HepG2 (cell line): Measurements from ENCODE around the gene PTS. TPM values are rescaled to one million over a fixed set of nuclear protein-coding genes. Genes with fewer than 3 reads are reported as not detected.

Source experiments
- ATAC-seq: fragments of 200-7000 bp; cut with Tn5 transposase; 3 replicates; pipeline ENCODE4 v1.9.1; 2020; ENCODE audit warnings: mild to moderate bottlenecking, moderate library complexity
- BruUV-seq: library from RNA; stranded (reverse); fragments of 400-500 nt; replicated peaks from 2 replicates; lab custom pipeline; 2021; lab: Mats Ljungman, UMichigan
- CTCF ChIA-PET: fragments of 300-600 bp; formaldehyde crosslinking; extraction: SDS; loops from one replicate; lab custom pipeline; 2021; ENCODE audit warnings: low total read pairs, inconsistent platforms, low intra/inter-chr PET ratio; lab: Yijun Ruan, JAX
- POLR2A ChIA-PET: fragments of 350-600 bp; sonication (Branson Sonifier 250); formaldehyde crosslinking; loops from one replicate; lab custom pipeline; 2020; ENCODE audit warnings: antibody characterized with exemption, inconsistent platforms; lab: Yijun Ruan, JAX
- DNase-seq: peaks from one replicate; pipeline ENCODE4 v3.0.0-alpha.2; 2015; ENCODE audit warnings: low spot score
- FAIRE-seq: peaks from 3 replicates; lab custom pipeline; 2011; peaks lifted over from hg19 to GRCh38; lab: Jason Lieb, UNC
- H2AFZ ChIP-seq: one replicate; pipeline ENCODE4 v1.6.1; 2011; ENCODE audit warnings: low read length, inconsistent platforms
- H3K27ac ChIP-seq: fragments of 300-600 bp; 3 replicates; pipeline ENCODE4 v1.8.0; 2011; ENCODE audit warnings: mixed run types, mild to moderate bottlenecking, mixed read lengths, low read length, inconsistent platforms; ENCODE audit not compliant: insufficient read depth; ENCODE audit errors: extremely low read length
- H3K27me3 ChIP-seq, 2 experiments: fragments of 200-600 bp in 1 of 2; 2 replicates in 1 of 2; 3 replicates in 1 of 2; pipeline versions ENCODE4 v1.6.0 to v1.8.0; 2011; ENCODE audit warnings: low read length in 2 of 2, mild to moderate bottlenecking in 2 of 2, moderate library complexity in 2 of 2, inconsistent platforms in 1 of 2; ENCODE audit not compliant: insufficient read depth in 2 of 2, control insufficient read depth in 1 of 2
- H3K36me3 ChIP-seq, 2 experiments: fragments of 200-600 bp in 1 of 2; replicated peaks in 1 of 2; 2 replicates in 1 of 2; 3 replicates in 1 of 2; pipeline versions ENCODE4 v1.5.1 to v1.8.0; 2011; ENCODE audit warnings: low read length in 2 of 2, inconsistent platforms in 1 of 2; ENCODE audit not compliant: insufficient read depth in 2 of 2, control insufficient read depth in 1 of 2
- H3K4me1 ChIP-seq: 2 replicates; pipeline ENCODE4 v1.5.1; 2012; ENCODE audit warnings: low read length, inconsistent platforms; ENCODE audit not compliant: insufficient read depth
- H3K4me2 ChIP-seq: 2 replicates; pipeline ENCODE4 v1.6.0; 2011; ENCODE audit warnings: low read depth, low read length, inconsistent platforms
- H3K4me3 ChIP-seq, 3 experiments: fragments of 200-600 bp in 1 of 3; sonication (generic), shearing (Covaris generic) in 1 of 3; replicated peaks in 1 of 3; 2 replicates each; pipeline ENCODE4 v1.5.1; 2011 to 2016; ENCODE audit warnings: low read length in 3 of 3, inconsistent platforms in 2 of 3, low read depth in 2 of 3, mild to moderate bottlenecking in 2 of 3, control low read depth in 1 of 3, mixed read lengths in 1 of 3; ENCODE audit not compliant: insufficient read depth in 1 of 3
- H3K79me2 ChIP-seq: one replicate; pipeline ENCODE4 v1.6.1; 2011; ENCODE audit warnings: low read length, inconsistent platforms; ENCODE audit not compliant: insufficient read depth
- H3K9ac ChIP-seq: 2 replicates; pipeline ENCODE4 v1.6.0; 2011; ENCODE audit warnings: mild to moderate bottlenecking, low read depth, low read length, inconsistent platforms; ENCODE audit not compliant: insufficient read depth
- H3K9me3 ChIP-seq: 2 replicates; pipeline ENCODE4 v1.5.1; 2012; ENCODE audit warnings: mild to moderate bottlenecking, low read length
- H4K20me1 ChIP-seq: 2 replicates; pipeline ENCODE4 v1.6.0; 2011; ENCODE audit warnings: inconsistent platforms, mild to moderate bottlenecking, low read length, moderate library complexity; ENCODE audit not compliant: insufficient read depth
- ARNT ChIP-seq: fragments of 450-650 bp; IDR thresholded peaks from 2 replicates; pipeline ENCODE4 v1.6.1; 2017
- CHD2 ChIP-seq: IDR thresholded peaks from 2 replicates; pipeline ENCODE4 v1.6.1; 2011; ENCODE audit warnings: low read depth, low read length, improper control_type of control experiment
- KMT2A ChIP-seq: sonication (generic); formaldehyde crosslinking; IDR thresholded peaks from 2 replicates; pipeline ENCODE4 v1.4.0; 2020; ENCODE audit warnings: missing genetic modification reagents
- RFXANK ChIP-seq: IDR thresholded peaks from 2 replicates; pipeline ENCODE4 v1.6.1; 2016
- TRIM24 ChIP-seq: sonication (generic); formaldehyde crosslinking; IDR thresholded peaks from 2 replicates; pipeline ENCODE4 v1.8.0; 2022; ENCODE audit warnings: mild to moderate bottlenecking, missing genetic modification reagents
- ZNF549 ChIP-seq: sonication (generic); formaldehyde crosslinking; IDR thresholded peaks from 2 replicates; pipeline ENCODE4 v1.5.0; 2020; ENCODE audit warnings: missing genetic modification reagents
- ZNF781 ChIP-seq: sonication (generic); formaldehyde crosslinking; IDR thresholded peaks from 2 replicates; pipeline ENCODE4 v1.5.1; 2020; ENCODE audit warnings: borderline replicate concordance, mild to moderate bottlenecking, missing genetic modification reagents; ENCODE audit errors: not compliant biosample characterization
- ZNF782 ChIP-seq: sonication (generic); formaldehyde crosslinking; IDR thresholded peaks from 2 replicates; pipeline ENCODE4 v1.4.0; 2020; ENCODE audit warnings: missing genetic modification reagents, mild to moderate bottlenecking, borderline replicate concordance
- ZNF788 ChIP-seq: sonication (generic); formaldehyde crosslinking; IDR thresholded peaks from 2 replicates; pipeline ENCODE4 v1.5.0; 2020; ENCODE audit warnings: mild to moderate bottlenecking, missing genetic modification reagents, borderline replicate concordance
- in situ Hi-C: cut with HindIII; loops from 2 replicates; pipeline ENCODE4 v1.10.0; 2017; ENCODE audit warnings: low pct_unique_long_range_greater_than_20kb; ENCODE audit not compliant: extremely low pct_ligation_motif_present
- intact Hi-C: fragments of 100-400 bp; cut with micrococcal nuclease; formaldehyde crosslinking; loops from one replicate; pipeline ENCODE4 v1.10.0; 2022; ENCODE audit not compliant: unreplicated experiment
- polyA plus RNA-seq, 8 experiments: library from polyadenylated mRNA; depleted of rRNA in 3 of 8; stranded (reverse) in 7 of 8; unstranded in 1 of 8; fragments of >200 nt; fragmentation: Illumina TruSeq in 4 of 8; extraction: Trizol in 4 of 8; gene quantifications; 2 replicates each; pipeline versions ENCODE4 v1.2.1 to v1.2.3, GENCODE V29; 2011 to 2016; ENCODE audit warnings: low read depth in 4 of 8, missing spikeins in 1 of 8, mixed read lengths in 1 of 8; ENCODE audit not compliant: insufficient read depth in 1 of 8
- total RNA-seq, 5 experiments: library from RNA; depleted of rRNA; stranded (reverse); fragments of >200 nt; fragmentation: Illumina TruSeq; extraction: Trizol; gene quantifications; 2 replicates each; pipeline ENCODE4 v1.2.3, GENCODE V29; 2016; ENCODE audit warnings: low read depth in 1 of 5
- TF ChIP-seq, protein P1 (sequence below): sonication (generic); formaldehyde crosslinking; IDR thresholded peaks from 2 replicates; pipeline ENCODE4 v1.5.0; 2020; ENCODE audit warnings: mild to moderate bottlenecking, missing genetic modification reagents, borderline replicate concordance
- TF ChIP-seq, protein P2 (sequence below): IDR thresholded peaks from 2 replicates; pipeline ENCODE4 v1.4.0; 2020; ENCODE audit warnings: mild to moderate bottlenecking, missing genetic modification reagents

PTS gene
- total and polyA plus RNA-seq, 2 of the 13 experiments (the other 11 are each of a cell fraction or from before 2014, with no cell fraction given), result 33.6 to 49.3 TPM

- ChIA-PET POLR2A (no interaction called here), CTCF (no interaction called here)
- H3K36me3 ChIP-seq, result no peaks in the 10 kb centered on the region
- H3K27ac ChIP-seq, result no peak overlapping the region
- intact Hi-C loops, result loop anchor here (10.0 kb wide), 1 partner anchor 1072 kb away; no protein-coding TSS in a partner anchor
- H2AFZ ChIP-seq, result no peak overlapping the region
- H3K4me2 ChIP-seq, result no peak overlapping the region
- no peak overlapping the region for H3K4me3 ChIP-seq
- TF ChIP-seq ZNF788 (CRISPR knock-in tag) (no peak), KMT2A (CRISPR knock-in tag) (no peak), CHD2 (no peak), RFXANK (no peak), ZNF782 (CRISPR knock-in tag) (no peak), ZNF781 (CRISPR knock-in tag) (no peak), ZNF549 (CRISPR knock-in tag) (no peak), TRIM24 (CRISPR knock-in tag) (no peak), ARNT (no peak)
- TF ChIP-seq, protein P1, sequence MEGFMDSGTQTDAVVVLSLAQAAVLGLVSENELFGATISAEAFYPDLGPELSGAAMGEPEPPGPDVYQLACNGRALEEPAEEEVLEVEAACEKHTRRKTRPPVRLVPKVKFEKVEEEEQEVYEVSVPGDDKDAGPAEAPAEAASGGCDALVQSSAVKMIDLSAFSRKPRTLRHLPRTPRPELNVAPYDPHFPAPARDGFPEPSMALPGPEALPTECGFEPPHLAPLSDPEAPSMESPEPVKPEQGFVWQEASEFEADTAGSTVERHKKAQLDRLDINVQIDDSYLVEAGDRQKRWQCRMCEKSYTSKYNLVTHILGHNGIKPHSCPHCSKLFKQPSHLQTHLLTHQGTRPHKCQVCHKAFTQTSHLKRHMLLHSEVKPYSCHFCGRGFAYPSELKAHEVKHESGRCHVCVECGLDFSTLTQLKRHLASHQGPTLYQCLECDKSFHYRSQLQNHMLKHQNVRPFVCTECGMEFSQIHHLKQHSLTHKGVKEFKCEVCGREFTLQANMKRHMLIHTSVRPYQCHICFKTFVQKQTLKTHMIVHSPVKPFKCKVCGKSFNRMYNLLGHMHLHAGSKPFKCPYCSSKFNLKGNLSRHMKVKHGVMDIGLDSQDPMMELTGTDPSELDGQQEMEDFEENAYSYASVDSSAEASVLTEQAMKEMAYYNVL (CRISPR knock-in tag), result no peak
- TF ChIP-seq, protein P2, sequence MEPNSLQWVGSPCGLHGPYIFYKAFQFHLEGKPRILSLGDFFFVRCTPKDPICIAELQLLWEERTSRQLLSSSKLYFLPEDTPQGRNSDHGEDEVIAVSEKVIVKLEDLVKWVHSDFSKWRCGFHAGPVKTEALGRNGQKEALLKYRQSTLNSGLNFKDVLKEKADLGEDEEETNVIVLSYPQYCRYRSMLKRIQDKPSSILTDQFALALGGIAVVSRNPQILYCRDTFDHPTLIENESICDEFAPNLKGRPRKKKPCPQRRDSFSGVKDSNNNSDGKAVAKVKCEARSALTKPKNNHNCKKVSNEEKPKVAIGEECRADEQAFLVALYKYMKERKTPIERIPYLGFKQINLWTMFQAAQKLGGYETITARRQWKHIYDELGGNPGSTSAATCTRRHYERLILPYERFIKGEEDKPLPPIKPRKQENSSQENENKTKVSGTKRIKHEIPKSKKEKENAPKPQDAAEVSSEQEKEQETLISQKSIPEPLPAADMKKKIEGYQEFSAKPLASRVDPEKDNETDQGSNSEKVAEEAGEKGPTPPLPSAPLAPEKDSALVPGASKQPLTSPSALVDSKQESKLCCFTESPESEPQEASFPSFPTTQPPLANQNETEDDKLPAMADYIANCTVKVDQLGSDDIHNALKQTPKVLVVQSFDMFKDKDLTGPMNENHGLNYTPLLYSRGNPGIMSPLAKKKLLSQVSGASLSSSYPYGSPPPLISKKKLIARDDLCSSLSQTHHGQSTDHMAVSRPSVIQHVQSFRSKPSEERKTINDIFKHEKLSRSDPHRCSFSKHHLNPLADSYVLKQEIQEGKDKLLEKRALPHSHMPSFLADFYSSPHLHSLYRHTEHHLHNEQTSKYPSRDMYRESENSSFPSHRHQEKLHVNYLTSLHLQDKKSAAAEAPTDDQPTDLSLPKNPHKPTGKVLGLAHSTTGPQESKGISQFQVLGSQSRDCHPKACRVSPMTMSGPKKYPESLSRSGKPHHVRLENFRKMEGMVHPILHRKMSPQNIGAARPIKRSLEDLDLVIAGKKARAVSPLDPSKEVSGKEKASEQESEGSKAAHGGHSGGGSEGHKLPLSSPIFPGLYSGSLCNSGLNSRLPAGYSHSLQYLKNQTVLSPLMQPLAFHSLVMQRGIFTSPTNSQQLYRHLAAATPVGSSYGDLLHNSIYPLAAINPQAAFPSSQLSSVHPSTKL (CRISPR knock-in tag), result no peak
- FAIRE-seq (no peak), ATAC-seq (no peak), DNase-seq (no peak)
- peaks cover 11% of the 10 kb centered on the region for H3K4me1 ChIP-seq
- no peaks in the 10 kb centered on the region for H3K27me3 ChIP-seq
- H4K20me1 ChIP-seq, result no peaks in the 10 kb centered on the region
- BruUV-seq, result no TSS peak
- H3K9ac ChIP-seq, result no peak overlapping the region
- in situ Hi-C loops, result loop anchor here (10.0 kb wide), 1 partner anchor 342 kb away; no protein-coding TSS in a partner anchor
- H3K79me2 ChIP-seq, result no peaks in the 10 kb centered on the region
- H3K9me3 ChIP-seq, result no peaks in the 10 kb centered on the region
These were observed 13.5 kb upstream of the PTS start for GRCh38 chr11:112212710-112213109.
